Retinal pigment epithelial cell (primary cell): ENCODE data around the gene AIF1.

Source experiments
- DNase-seq: peaks from one replicate; pipeline ENCODE4 v3.0.0-alpha.2; 2010; ENCODE audit warnings: low read depth
- H3K4me3 ChIP-seq: 2 replicates; pipeline ENCODE4 v1.5.1; 2011; ENCODE audit warnings: mild to moderate bottlenecking, low read length, control low read depth, moderate library complexity
- TF ChIP-seq, protein P1 (sequence below): conservative IDR thresholded peaks from 2 replicates; pipeline ENCODE4 v1.5.1; 2011; ENCODE audit warnings: low read depth, low read length, control low read depth, inconsistent platforms

The AIF1 gene

DNA sequence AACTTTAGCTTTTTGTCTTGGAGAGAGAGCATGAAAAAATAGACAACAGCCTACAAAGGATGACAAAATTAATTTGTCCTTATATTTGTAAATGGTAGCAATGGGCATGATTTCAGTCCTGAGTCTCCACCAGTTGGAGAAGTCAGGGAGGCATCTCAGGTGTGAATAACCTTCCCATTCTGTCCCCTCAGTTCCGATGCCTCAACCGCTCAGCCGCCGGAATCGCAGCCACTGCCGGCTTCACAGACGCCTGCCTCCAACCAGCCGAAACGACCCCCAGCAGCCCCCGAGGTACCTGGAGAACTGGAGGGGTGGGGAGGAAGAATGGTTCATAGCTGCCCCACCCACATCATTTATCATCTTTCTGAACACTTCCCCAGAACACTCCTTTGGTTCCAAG lies 9.0 kb downstream of the AIF1 start:
- no peak overlapping the region for H3K4me3 ChIP-seq
- TF ChIP-seq, protein P1, sequence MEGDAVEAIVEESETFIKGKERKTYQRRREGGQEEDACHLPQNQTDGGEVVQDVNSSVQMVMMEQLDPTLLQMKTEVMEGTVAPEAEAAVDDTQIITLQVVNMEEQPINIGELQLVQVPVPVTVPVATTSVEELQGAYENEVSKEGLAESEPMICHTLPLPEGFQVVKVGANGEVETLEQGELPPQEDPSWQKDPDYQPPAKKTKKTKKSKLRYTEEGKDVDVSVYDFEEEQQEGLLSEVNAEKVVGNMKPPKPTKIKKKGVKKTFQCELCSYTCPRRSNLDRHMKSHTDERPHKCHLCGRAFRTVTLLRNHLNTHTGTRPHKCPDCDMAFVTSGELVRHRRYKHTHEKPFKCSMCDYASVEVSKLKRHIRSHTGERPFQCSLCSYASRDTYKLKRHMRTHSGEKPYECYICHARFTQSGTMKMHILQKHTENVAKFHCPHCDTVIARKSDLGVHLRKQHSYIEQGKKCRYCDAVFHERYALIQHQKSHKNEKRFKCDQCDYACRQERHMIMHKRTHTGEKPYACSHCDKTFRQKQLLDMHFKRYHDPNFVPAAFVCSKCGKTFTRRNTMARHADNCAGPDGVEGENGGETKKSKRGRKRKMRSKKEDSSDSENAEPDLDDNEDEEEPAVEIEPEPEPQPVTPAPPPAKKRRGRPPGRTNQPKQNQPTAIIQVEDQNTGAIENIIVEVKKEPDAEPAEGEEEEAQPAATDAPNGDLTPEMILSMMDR, result no peak
- no peak for DNase-seq

DNA sequence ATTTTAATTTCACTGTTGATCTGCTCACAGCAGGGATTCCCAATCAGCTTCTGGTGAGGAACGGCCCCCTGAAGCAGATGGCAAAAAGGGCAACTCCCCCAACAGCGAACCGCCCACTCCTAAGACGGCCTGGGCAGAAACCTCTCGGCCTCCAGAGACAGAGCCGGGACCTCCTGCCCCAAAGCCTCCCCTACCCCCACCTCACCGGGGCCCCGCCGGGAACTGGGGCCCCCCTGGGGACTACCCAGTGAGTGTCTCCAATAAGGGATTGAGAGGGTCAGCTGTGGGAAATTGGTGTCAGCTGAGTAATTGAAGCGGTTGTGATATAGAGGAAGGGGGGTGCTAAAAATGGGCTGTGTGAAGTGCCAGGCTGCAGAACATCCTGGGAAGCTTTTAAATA lies 11.9 kb downstream of the AIF1 start:
- DNase-seq, result no peak
- H3K4me3 ChIP-seq, result no peak overlapping the region
- TF ChIP-seq, protein P1, result no peak

GRCh38 chr6:31627690-31628287 lies 12.8 kb downstream of the AIF1 start:
- no peak for DNase-seq
- no peak overlapping the region for H3K4me3 ChIP-seq
- TF ChIP-seq, protein P1, result no peak

- TF ChIP-seq, protein P1, result no peak
- no peak for DNase-seq
- no peak overlapping the region for H3K4me3 ChIP-seq
These were observed 14.0 kb downstream of the AIF1 start for GRCh38 chr6:31629014-31629413.

DNA sequence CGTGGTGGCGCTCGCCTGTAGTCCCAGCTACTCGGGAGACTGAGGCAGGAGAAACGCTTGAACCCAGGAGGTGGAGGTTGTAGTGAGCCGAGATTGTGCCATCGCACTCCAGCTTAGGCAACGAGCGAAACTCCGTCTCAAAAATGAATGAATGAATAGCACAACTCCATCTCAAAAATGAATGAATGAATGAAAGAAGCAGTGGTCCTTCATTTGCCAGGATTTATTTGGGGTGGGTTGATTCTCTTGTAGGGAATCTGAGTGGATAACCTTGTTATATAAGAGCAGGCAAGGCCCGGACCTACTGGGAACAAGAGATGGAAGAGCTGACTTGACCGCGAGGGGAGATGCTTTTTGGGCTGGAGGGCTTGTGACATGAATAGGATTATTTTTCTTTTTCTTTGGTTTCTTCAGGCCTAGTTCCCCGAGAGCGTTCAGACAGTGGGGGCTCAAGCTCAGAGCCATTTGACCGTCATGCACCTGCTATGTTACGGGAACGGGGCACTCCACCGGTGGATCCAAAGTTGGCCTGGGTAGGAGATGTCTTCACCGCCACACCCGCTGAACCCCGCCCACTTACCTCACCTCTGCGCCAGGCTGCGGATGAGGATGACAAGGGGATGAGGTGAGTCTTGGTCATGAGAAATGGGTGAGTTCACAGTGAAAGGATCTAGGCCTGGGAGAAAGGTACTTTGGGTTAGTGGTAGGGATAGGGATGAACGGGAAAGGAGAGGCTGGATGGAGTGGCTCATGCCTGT lies 15.3 kb downstream of the AIF1 start:
- DNase-seq, result no peak
- H3K4me3 ChIP-seq, result no peak overlapping the region
- TF ChIP-seq, protein P1, result no peak

DNA sequence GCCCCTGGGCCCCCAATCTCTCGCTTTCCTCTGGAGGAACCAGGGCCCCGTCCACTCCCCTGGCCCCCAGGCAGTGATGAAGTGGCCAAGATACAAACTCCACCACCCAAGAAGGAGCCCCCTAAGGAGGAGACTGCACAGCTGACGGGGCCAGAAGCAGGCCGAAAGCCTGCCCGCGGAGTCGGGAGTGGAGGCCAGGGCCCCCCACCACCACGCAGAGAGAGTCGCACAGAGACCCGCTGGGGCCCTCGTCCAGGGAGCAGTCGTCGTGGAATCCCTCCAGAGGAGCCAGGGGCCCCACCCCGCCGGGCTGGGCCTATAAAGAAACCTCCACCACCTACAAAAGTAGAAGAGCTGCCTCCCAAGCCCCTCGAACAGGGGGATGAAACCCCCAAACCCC lies 16.2 kb downstream of the AIF1 start:
- TF ChIP-seq, protein P1, result no peak
- DNase-seq, result no peak
- H3K4me3 ChIP-seq, result no peak overlapping the region

- no peak overlapping the region for H3K4me3 ChIP-seq
- TF ChIP-seq, protein P1, result no peak
- no peak for DNase-seq
These were observed 16.7 kb downstream of the AIF1 start for GRCh38 chr6:31631681-31632278.
